ENCODE measurements around the gene UBD.

Gene UBD

DNA sequence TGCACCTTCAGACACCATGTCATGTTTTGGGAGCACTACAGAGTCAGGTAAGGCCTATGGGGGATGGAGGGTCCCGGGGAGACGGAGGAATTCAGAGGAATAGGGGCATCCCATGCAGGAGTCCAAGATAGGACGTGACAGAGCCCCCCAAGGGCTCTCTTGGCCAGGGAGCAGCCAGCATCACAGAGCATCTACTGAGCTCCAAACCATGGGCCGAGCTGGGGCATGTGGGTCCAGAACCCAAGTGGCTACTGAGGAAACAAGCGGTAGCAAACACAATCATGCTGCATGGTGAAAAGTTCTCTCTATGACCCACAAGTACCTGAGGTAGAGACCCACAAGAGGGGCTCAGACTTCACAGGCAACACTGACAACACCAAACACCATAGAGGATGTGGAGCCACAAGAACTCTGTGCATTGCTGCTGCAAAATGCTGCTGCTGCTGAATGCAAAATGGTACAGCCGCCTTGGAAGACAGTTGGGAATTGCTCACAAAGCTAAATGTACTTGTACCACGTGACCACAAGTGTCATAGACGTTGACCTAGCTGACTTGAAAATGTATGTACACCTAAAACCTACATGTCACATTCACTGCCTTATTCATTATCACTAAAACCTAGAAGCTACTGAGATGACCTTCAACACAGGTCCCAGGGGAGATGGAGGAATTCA, 38.4 kb downstream of the UBD start:
- no peak for DNase-seq (ENCODE audit: low spot score)

- no peak for DNase-seq (ENCODE audit: low spot score)
Observed at GRCh38 chr6:29520232-29520631, 39.3 kb downstream of the UBD start.

- no peak for DNase-seq (ENCODE audit: low spot score)
Observed at GRCh38 chr6:29519291-29520010, 40.1 kb downstream of the UBD start.

GRCh38 chr6:29517728-29518440, 41.6 kb downstream of the UBD start:
- no peak for DNase-seq (ENCODE audit: low spot score)

DNA sequence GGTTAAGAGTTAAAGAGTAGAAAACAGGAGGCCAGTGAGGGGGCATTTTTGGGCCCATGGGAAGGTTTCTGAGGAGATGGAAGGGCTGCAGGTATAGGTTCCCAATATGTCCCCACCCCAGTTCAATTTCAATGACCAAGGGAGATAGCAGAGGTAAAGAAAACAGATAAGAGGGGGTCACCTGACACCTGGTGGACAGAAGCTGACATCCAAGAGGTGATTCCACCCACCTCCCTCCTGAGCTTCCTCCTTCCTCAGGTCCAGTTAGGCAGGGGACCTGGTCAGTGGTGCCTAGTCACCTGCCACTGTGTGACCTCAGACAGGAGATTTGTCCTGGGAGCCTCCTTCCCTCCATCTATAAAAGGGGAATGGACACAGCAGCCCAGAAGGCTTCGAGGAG, 42.3 kb downstream of the UBD start:
- no peak for DNase-seq (ENCODE audit: low spot score)

GRCh38 chr6:29516108-29516507, 43.4 kb downstream of the UBD start:
- DNase-seq (ENCODE audit: low spot score) = no peak

GRCh38 chr6:29510746-29511300, 48.7 kb downstream of the UBD start:
- DNase-seq (ENCODE audit: low spot score) = no peak

- DNase-seq (ENCODE audit: low spot score) = no peak
Observed at GRCh38 chr6:29510202-29510601, 49.3 kb downstream of the UBD start.

GRCh38 chr6:29509711-29510110, 49.8 kb downstream of the UBD start:
- no peak for DNase-seq (ENCODE audit: low spot score)

DNA sequence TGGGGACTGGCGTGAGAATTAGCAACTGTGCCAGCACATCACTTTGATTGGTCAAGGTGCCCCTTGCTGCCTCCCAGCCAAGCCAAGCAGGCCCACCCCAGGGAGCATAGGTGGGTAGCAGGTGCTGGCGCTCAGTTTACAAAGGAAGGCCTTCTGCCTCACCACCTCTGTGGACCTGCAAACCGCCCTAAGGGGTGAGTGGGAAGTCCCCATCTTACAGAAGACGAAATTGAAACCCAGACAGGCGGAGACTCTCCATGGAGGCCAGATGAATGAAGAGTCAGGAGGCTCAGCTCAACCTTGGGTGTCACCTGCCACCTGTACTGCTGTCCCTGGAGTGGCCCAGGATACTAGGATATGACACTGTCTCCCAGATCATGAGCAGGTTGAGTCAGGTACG, 50.3 kb downstream of the UBD start:
- no peak for DNase-seq (ENCODE audit: low spot score)

GRCh38 chr6:29507319-29507718, 52.2 kb downstream of the UBD start:
- no peak for DNase-seq (ENCODE audit: low spot score)

GRCh38 chr6:29506446-29507067, 53.0 kb downstream of the UBD start:
- DNase-seq (ENCODE audit: low spot score) = no peak

GRCh38 chr6:29505808-29506207, 53.7 kb downstream of the UBD start:
- no peak for DNase-seq (ENCODE audit: low spot score)
